Adrenal gland (tissue), 5 donors: Measurements from ENCODE around the gene SH3RF1.

Source experiments
- CTCF ChIP-seq, 6 experiments: fragments of 450-650 bp in 4 of 6; fragments of 200-600 bp in 2 of 6; sonication (generic) in 1 of 6; IDR thresholded peaks; 1 replicate in 5 of 6; 2 replicates in 1 of 6; pipeline versions ENCODE4 v1.5.1 to v1.8.0; 2016 to 2021; ENCODE audit warnings: antibody characterized with exemption in 6 of 6, mild to moderate bottlenecking in 2 of 6, moderate library complexity in 1 of 6
- POLR2A ChIP-seq, 2 donors: fragments of 450-650 bp; IDR thresholded peaks; one replicate each; pipeline ENCODE4 v1.6.1; 2017; ENCODE audit warnings: antibody characterized with exemption in 2 of 2, mild to moderate bottlenecking in 2 of 2, moderate library complexity in 1 of 2
- donor health status: DM: no; HTN: no; CAD: no.

- TF ChIP-seq CTCF (IDR thresholded peaks at IDR 0.05) (no peak), POLR2A (IDR thresholded peaks at IDR 0.05) (no peak)
These were observed 218.2 kb downstream of the SH3RF1 start for GRCh38 chr4:169052594-169052945.
